GM23248 (cell line): ENCODE measurements around the gene SURF1. TPM values are rescaled to one million over a fixed set of nuclear protein-coding genes. Genes with fewer than 3 reads are reported as not detected.

Experiments
- DNase-seq: peaks from one replicate; pipeline ENCODE4 v3.0.0-alpha.2; 2015
- H2AFZ ChIP-seq: fragments of 200-600 bp; sonication (generic); 2 replicates; pipeline ENCODE4 v1.6.1; 2016; ENCODE audit warnings: antibody characterized with exemption
- H3F3A ChIP-seq: fragments of 200-600 bp; sonication (generic); 2 replicates; pipeline ENCODE4 v1.6.1; 2016; ENCODE audit warnings: mild to moderate bottlenecking, antibody characterized with exemption, mixed run types; ENCODE audit not compliant: insufficient read depth
- H3K27ac ChIP-seq: fragments of 200-600 bp; sonication (generic); 2 replicates; pipeline ENCODE4 v1.5.1; 2016; ENCODE audit warnings: mild to moderate bottlenecking
- H3K27me3 ChIP-seq: fragments of 200-600 bp; sonication (generic); replicated peaks from 2 replicates; pipeline ENCODE4 v1.6.1; 2016; ENCODE audit warnings: mild to moderate bottlenecking; ENCODE audit not compliant: insufficient read depth
- H3K36me3 ChIP-seq: fragments of 200-600 bp; sonication (generic); 2 replicates; pipeline ENCODE4 v1.6.1; 2016; ENCODE audit warnings: low read depth, mild to moderate bottlenecking
- H3K4me1 ChIP-seq: fragments of 200-600 bp; sonication (generic); 2 replicates; pipeline ENCODE4 v1.6.1; 2016; ENCODE audit warnings: mild to moderate bottlenecking; ENCODE audit not compliant: insufficient read depth
- H3K4me2 ChIP-seq: fragments of 200-600 bp; sonication (generic); one replicate; pipeline ENCODE4 v1.6.1; 2016; ENCODE audit warnings: mild to moderate bottlenecking; ENCODE audit not compliant: unreplicated experiment
- H3K4me3 ChIP-seq: fragments of 200-600 bp; sonication (generic); 2 replicates; pipeline ENCODE4 v1.5.1; 2016; ENCODE audit warnings: mild to moderate bottlenecking
- H3K79me2 ChIP-seq: fragments of 200-600 bp; sonication (generic); 2 replicates; pipeline ENCODE4 v1.6.1; 2016; ENCODE audit warnings: mild to moderate bottlenecking; ENCODE audit not compliant: insufficient read depth
- H3K9ac ChIP-seq: fragments of 200-600 bp; sonication (generic); 2 replicates; pipeline ENCODE4 v1.6.1; 2016; ENCODE audit warnings: mild to moderate bottlenecking
- H3K9me2 ChIP-seq: fragments of 200-600 bp; sonication (generic); 2 replicates; pipeline ENCODE4 v1.6.1; 2016; ENCODE audit warnings: mixed run types, mild to moderate bottlenecking, moderate library complexity; ENCODE audit not compliant: insufficient read depth
- H3K9me3 ChIP-seq: fragments of 200-600 bp; sonication (generic); one replicate; pipeline ENCODE4 v1.6.1; 2017; ENCODE audit warnings: low read depth
- H4K20me1 ChIP-seq: fragments of 200-600 bp; sonication (generic); 2 replicates; pipeline ENCODE4 v1.6.0; 2016; ENCODE audit not compliant: insufficient read depth
- EZH2 ChIP-seq: fragments of 200-600 bp; sonication (generic); IDR thresholded peaks from 2 replicates; pipeline ENCODE4 v1.6.1; 2018; ENCODE audit warnings: antibody characterized with exemption, mild to moderate bottlenecking; ENCODE audit not compliant: insufficient read depth, poor library complexity, severe bottlenecking
- EZH2phosphoT487 ChIP-seq: fragments of 200-600 bp; sonication (generic); IDR thresholded peaks from 2 replicates; pipeline ENCODE4 v1.6.1; 2018; ENCODE audit warnings: antibody characterized with exemption, moderate library complexity, mild to moderate bottlenecking, low read depth; ENCODE audit not compliant: insufficient read depth
- WGBS, 2 experiments: methylation state at CpG; one replicate each; pipeline ENCODE4 v1.1.6; 2015 to 2017; ENCODE audit warnings: low lambda C conversion rate in 2 of 2, low coverage in 1 of 2; ENCODE audit errors: missing lambda C conversion rate in 2 of 2; 5-methylcytosine and 5-hydroxymethylcytosine counted together
- in situ Hi-C: fragments of 300-500 bp; cut with MboI; formaldehyde crosslinking; loops from 2 replicates; pipeline ENCODE4 v1.15.0; 2020
- polyA plus RNA-seq: library from polyadenylated mRNA; unstranded; fragments of >200 nt; fragmentation: Nextera tagmentation; extraction: Ambion mirVana; gene quantifications from 2 replicates; pipeline ENCODE4 v1.2.1, GENCODE V29; 2016
- total RNA-seq: library from RNA; depleted of rRNA; stranded (reverse); fragments of >200 nt; shearing (Covaris generic); gene quantifications from 2 replicates; pipeline ENCODE4 v1.2.3, GENCODE V29; 2014

Gene SURF1
- total and polyA plus RNA-seq, 2 experiments from 2014 or later: 29.1 to 57.4 TPM

- no peak for TF ChIP-seq EZH2phosphoT487
- TF ChIP-seq EZH2: no peak
- 82 to 86% methylated on average over 13 of the region's 13 CpGs for WGBS, 2 experiments
- no peaks in the 10 kb centered on the region for H3K9me2 ChIP-seq
- no peak overlapping the region for H2AFZ ChIP-seq
- no peaks in the 10 kb centered on the region for H3K9me3 ChIP-seq
- no peak overlapping the region for H3K9ac ChIP-seq
- H3K4me1 ChIP-seq: no peaks in the 10 kb centered on the region
- in situ Hi-C loops: no loop called here
- H4K20me1 ChIP-seq: no peaks in the 10 kb centered on the region
- H3K27me3 ChIP-seq: no peaks in the 10 kb centered on the region
- H3K79me2 ChIP-seq: no peaks in the 10 kb centered on the region
- no peak overlapping the region for H3K4me3 ChIP-seq
- H3F3A ChIP-seq: no peaks in the 10 kb centered on the region
- H3K27ac ChIP-seq: no peak overlapping the region
- no peak for DNase-seq
- H3K36me3 ChIP-seq: no peaks in the 10 kb centered on the region
- no peak overlapping the region for H3K4me2 ChIP-seq
Observed at GRCh38 chr9:133323991-133324703, 32.1 kb downstream of the SURF1 start.

GRCh38 chr9:133323211-133323610, 33.1 kb downstream of the SURF1 start:
- WGBS, 2 experiments: 60 to 62% methylated on average over 10 of the region's 10 CpGs
- Histone ChIP-seq H3K4me2 (no peak overlapping the region), H3K4me3 (no peak overlapping the region), H3K27me3 (no peaks in the 10 kb centered on the region), H4K20me1 (no peaks in the 10 kb centered on the region), H3F3A (no peaks in the 10 kb centered on the region), H3K27ac (no peak overlapping the region), H3K9ac (no peak overlapping the region), H3K4me1 (no peaks in the 10 kb centered on the region), H2AFZ (no peak overlapping the region), H3K79me2 (no peaks in the 10 kb centered on the region), H3K9me3 (no peaks in the 10 kb centered on the region), H3K9me2 (no peaks in the 10 kb centered on the region), H3K36me3 (no peaks in the 10 kb centered on the region)
- no peak for DNase-seq
- TF ChIP-seq EZH2phosphoT487 (no peak), EZH2 (no peak)
- in situ Hi-C loops: no loop called here

- no peak overlapping the region for H2AFZ ChIP-seq
- H3K9ac ChIP-seq: no peak overlapping the region
- no peaks in the 10 kb centered on the region for H3K79me2 ChIP-seq
- no peaks in the 10 kb centered on the region for H3K4me1 ChIP-seq
- H3K36me3 ChIP-seq: no peaks in the 10 kb centered on the region
- H3K27ac ChIP-seq: no peak overlapping the region
- no peaks in the 10 kb centered on the region for H3K27me3 ChIP-seq
- in situ Hi-C loops: no loop called here
- TF ChIP-seq EZH2phosphoT487: no peak
- TF ChIP-seq EZH2: no peak
- H3K9me2 ChIP-seq: no peaks in the 10 kb centered on the region
- H3K4me2 ChIP-seq: no peak overlapping the region
- no peaks in the 10 kb centered on the region for H3K9me3 ChIP-seq
- WGBS, 2 experiments: 52 to 59% methylated on average over 11 to 14 of the region's 14 CpGs
- no peak for DNase-seq
- no peaks in the 10 kb centered on the region for H4K20me1 ChIP-seq
- H3F3A ChIP-seq: no peaks in the 10 kb centered on the region
- no peak overlapping the region for H3K4me3 ChIP-seq
Observed at GRCh38 chr9:133322701-133323100, 33.6 kb downstream of the SURF1 start.

GRCh38 chr9:133321411-133321935, 34.8 kb downstream of the SURF1 start:
- WGBS, 2 experiments: 77 to 80% methylated on average over 13 of the region's 13 CpGs
- H4K20me1 ChIP-seq: no peaks in the 10 kb centered on the region
- no peaks in the 10 kb centered on the region; the same call in 1 of the 2 replicates for H3K27me3 ChIP-seq
- H2AFZ ChIP-seq: no peak overlapping the region
- no peak overlapping the region for H3K9ac ChIP-seq
- H3K4me3 ChIP-seq: no peak overlapping the region
- in situ Hi-C loops: no loop called here
- no peak for DNase-seq
- H3K79me2 ChIP-seq: no peaks in the 10 kb centered on the region
- TF ChIP-seq EZH2 (no peak), EZH2phosphoT487 (no peak)
- no peak overlapping the region for H3K27ac ChIP-seq
- no peaks in the 10 kb centered on the region for H3K9me2 ChIP-seq
- no peak overlapping the region for H3K4me2 ChIP-seq
- no peaks in the 10 kb centered on the region for H3K4me1 ChIP-seq
- no peaks in the 10 kb centered on the region for H3F3A ChIP-seq
- no peaks in the 10 kb centered on the region for H3K9me3 ChIP-seq
- no peaks in the 10 kb centered on the region for H3K36me3 ChIP-seq
